GM21423 (cell line): ENCODE results near the gene UBE2Q2.
A peak's percentile ranks its signal among the peaks of the same experiment; 100 is the strongest.
"Not testable (repeated sequence)": the region's sequence is repeated elsewhere in the genome, so short reads cannot be mapped to it uniquely, and the experiment has no call there.

Experiments used
- ATAC-seq: cut with Tn5 transposase; IDR thresholded peaks from one replicate; pipeline ENCODE4 v1.9.1; 2021; ENCODE audit warnings: mild to moderate bottlenecking, moderate library complexity; ENCODE audit not compliant: unreplicated experiment

Gene UBE2Q2

DNA sequence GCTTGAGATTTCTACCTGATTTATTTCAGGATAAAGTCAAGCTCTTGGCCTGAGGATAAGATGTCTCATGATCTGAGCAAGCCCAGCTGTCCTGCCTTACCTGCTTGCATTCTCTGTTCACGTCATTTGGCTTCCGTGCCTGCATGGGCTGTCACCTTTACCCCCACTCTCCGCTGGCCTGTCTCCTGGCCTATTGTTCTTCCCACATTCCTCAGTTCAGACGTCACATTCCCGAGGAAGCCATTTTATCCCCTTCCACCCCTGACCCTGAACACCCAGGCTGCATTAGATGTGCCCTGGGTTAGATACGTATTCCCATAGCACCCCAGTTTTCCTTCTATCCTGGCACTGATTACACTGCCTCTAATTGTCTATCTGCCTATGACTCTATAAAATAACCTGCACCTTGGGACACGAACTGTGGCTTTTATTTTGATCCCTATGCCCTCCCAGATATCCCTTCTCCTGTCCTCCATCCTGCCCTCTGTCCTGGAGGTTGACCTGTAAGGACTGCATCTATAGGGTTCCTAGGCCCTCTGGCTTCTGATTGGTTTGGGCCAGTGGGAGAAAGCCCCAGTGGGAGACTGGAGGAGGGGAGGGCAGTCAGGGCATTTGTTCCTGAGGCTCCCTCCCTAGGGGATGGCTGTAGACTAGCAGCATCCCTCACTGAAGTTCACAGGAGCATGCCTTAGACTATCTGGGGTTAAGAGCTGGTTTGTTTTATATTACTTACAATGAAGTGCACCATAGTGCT lies 19.2 kb upstream of the UBE2Q2 start:
- ATAC-seq: no peak

DNA sequence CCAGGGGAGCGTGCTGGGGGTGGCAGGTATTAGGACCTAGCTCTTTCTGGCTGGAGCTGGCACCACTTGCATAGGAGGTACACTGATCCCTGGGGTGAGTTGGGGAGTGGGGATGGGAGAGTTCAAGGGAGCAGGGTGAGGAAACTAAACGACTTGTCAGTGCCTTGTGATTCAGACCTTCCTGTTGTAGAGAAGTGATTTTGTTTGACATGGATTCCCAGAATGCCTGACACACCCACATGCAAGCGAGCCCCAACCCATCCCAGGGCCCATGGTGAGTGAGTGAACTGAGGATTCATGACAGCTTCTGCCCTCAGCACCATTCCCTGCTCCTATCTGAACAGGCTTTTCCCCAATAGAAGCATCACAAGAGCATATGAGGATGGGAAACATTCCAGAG lies 15.6 kb upstream of the UBE2Q2 start:
- no peak for ATAC-seq

DNA sequence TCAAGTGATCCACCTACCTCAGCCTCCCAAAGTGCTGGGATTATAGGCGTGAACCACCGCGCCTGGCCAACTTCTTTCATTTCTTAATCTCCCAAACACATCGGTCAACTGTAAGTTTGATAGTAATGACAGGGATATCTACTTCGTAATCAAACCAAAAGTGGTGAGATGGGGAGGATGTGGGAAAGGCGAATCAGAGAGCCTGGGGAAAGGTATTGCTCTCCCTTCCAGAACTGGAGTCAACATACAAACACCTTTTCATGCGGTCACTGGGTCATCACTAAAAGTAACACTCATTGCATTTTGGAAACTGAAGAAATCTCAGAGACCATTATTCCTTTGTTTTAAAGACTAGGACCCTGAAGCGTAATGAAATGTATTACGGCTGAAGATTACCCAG lies 14.8 kb upstream of the UBE2Q2 start:
- ATAC-seq: no peak

- ATAC-seq: no peak
These were observed 12.1 kb upstream of the UBE2Q2 start for GRCh38 chr15:75830910-75831805.

GRCh38 chr15:75831806-75832102 lies 11.5 kb upstream of the UBE2Q2 start:
- no peak for ATAC-seq

- no peak for ATAC-seq
These were observed 11.1 kb upstream of the UBE2Q2 start for GRCh38 chr15:75832114-75832513.

DNA sequence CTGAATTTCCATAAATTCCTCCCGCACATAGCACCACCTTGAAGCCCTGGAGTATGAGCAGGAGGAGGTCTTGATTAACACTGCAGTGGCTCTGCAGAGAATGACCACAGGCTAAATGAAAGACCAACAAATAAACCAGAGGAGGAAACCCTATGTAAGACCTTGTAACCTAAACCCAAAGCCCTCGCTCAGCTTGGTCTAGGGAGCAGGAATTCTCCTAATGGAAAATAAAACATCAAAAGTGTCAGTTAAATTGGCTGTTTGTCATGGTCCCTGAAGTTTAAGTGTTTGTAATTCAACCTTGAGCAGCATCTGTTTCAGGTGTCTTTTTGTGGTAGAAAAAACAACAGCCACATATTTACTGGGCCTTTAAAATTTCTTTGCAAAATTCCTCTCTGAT lies 9.2 kb upstream of the UBE2Q2 start:
- no peak for ATAC-seq

DNA sequence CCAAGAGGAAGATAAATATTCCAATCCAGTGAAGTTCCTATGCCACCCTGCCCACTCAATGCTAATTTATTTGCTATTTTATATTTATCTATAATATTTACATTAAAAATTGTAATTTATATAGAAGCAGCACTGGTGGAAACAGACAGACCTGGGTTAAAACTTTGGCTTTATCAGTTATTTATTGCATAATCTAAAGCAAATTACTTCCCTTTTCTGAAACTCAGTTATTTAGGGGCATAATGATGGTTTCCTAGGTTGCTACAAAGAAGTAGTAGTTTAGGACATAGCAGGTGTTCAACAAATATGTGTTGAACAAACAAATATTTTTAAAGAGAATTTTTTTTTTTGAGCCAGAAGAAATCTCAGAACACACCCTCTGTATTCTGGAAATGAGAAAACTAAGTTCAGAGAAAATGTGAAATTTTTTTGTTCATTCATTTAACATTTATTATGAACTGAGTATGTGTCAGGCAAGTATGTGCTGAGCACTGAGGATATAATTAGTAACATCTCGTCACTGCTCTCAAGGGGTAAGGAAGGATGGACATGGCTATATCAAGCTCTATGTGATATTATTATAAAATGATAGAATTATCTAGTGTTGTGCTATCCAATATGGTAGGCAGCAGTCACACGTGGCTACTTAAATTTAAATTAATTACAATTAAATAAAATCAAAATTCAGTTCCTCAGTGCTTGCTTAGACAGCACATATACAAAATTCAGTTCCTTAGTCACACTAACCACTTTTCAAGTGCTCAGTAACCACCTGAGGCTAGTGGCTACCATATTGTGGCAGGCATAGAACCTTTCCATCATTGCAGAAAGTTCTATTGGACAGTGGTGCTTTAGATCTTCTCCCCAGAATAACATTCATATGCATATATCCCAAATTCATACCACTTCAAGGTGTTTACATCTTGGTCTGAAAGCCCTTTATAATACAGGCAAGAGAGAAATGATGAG lies 7.0 kb upstream of the UBE2Q2 start:
- peak; percentile 12 for ATAC-seq

- ATAC-seq: peak; percentile 86
These were observed 6.3 kb upstream of the UBE2Q2 start for GRCh38 chr15:75836959-75837334.

DNA sequence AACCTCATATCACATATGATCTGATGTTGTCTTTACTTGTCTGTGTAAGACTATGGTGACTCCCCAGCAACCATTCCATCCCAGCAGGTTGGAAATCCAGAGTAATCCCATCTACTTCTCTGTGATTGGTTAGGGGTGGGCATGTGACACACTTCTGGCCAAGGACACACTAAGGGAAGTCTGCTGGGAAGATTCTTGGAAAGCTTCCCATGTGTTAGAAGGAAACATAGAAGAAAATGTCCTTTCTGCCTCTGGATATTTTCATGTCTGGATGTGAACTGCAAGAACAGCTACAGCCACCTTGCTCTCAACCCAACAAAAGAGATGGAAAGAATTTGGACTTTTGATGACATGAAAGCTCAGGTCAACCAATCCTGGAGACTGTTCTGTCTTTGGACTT lies 2.6 kb upstream of the UBE2Q2 start:
- no peak for ATAC-seq

GRCh38 chr15:75841626-75842025 lies 1.6 kb upstream of the UBE2Q2 start:
- ATAC-seq: no peak

DNA sequence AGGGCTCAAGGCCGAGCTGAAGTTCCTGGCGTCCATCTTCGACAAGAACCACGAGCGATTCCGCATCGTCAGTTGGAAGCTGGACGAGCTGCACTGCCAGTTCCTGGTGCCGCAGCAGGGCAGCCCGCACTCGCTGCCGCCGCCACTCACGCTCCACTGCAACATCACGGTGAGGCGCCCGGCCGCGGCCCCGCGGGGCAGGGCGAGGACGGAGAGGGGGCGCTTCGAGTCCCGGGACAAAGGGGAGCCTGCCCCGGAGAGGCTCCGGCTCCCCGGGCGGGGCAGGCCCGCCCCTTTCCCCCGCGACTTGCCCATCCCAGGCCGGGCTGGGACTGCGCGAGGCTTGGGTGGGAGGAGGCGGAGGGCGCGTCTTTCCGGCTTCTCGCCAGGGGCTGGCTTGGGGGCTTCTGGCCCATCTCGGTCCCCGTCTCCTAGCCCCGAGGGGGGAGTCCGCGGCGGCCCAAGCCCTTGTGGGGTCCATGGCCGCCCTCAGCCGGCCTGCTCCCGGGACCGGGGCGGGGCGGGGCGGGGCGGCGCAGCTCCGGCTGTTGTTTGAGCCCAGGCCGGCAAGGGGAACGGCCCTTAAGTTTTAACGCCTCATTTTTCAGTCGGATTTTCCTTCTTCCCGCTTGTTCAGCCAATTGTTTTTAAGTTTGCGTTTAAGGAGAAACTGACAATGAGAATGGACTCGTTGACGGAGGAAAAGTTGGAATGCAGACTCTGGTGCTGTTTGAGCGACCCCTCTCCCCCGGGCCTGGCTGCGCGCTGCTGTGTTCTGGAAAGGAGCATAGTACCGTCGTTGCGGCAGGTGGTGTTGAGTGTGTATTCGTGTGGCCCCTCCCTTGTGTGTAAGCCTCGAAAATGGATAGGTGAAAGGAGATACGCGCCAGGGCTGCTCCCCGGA lies 683 bp downstream of the UBE2Q2 start:
- ATAC-seq: peak; percentile 39

DNA sequence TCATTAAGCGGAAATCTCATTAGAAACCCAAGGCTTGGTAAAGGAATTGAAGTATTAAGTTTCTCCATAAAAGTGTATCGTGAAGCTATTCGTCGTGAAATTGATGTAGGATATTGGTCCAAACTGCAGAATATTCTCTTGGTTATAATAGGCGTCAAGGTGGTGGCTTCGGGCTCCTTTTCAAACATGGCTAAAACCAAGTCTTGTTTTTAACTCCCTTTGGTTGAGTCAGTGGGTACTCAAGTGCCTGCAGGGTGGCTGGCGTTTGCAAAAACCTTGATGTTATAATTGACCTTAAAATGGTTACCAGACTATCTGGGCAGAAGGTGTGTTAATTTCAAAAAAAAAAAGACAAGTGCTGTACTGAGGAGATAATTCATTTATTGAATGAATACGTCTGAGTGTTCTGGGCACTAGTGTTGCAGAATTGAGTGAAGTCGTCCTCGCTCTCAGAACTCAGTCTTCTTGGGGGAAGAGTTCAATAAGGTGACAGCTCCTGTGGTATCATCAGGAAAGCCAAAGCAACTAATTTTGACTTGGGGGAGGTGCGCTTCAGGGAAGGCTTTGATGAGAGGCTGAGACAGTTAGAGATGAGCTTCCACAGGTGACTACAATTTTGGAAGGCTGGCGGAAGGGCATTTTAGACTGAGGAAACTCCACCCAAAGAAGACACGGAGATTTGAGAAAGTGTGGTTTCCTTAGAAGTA lies 1.5 kb downstream of the UBE2Q2 start:
- ATAC-seq: no peak

DNA sequence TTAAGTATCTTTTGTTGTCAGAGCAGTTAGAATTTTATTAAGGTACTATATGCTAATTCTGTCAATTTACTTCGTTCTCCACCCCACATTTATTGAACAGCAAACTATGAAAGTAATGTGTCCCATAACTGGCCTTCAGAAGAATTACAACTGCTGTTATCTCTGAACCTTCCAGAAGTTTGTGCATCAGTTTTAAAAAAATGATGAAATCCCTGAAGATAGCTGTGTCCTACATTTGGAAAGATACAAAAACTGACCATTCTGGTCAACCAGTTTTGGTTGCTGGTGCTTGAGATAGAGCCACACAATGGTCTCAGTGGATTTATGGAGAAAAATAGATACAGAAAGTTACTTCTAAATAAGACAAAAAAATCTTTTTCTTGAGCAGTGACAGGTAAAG lies 5.9 kb downstream of the UBE2Q2 start:
- ATAC-seq: no peak

- ATAC-seq: no peak
These were observed 7.5 kb downstream of the UBE2Q2 start for GRCh38 chr15:75850708-75851107.

GRCh38 chr15:75851566-75851965 lies 8.3 kb downstream of the UBE2Q2 start:
- ATAC-seq: not testable (repeated sequence)

DNA sequence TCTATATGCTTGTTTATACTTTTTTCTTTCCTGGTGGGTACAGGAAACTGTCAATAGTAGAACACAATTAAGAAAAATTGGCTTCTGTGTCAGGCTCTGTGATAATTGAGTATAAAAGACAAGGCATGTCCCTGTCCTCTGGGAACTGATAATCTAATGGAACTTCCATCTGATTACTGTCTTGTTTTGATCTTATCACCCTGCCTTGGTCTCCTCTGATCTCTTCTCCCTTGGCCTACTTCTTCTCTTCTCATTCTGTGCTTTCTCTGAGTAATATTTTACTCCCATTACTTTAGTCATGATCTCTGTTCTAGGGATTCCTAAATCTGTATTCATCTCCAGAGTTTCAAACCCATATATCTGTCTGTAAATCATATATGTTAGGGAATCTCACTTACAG lies 14.6 kb downstream of the UBE2Q2 start:
- ATAC-seq: no peak

- no peak for ATAC-seq
These were observed 18.6 kb downstream of the UBE2Q2 start for GRCh38 chr15:75861750-75862402.

GRCh38 chr15:75862796-75863195 lies 19.5 kb downstream of the UBE2Q2 start:
- no peak for ATAC-seq
